ENCODE measurements around the gene FN3K.

DNA sequence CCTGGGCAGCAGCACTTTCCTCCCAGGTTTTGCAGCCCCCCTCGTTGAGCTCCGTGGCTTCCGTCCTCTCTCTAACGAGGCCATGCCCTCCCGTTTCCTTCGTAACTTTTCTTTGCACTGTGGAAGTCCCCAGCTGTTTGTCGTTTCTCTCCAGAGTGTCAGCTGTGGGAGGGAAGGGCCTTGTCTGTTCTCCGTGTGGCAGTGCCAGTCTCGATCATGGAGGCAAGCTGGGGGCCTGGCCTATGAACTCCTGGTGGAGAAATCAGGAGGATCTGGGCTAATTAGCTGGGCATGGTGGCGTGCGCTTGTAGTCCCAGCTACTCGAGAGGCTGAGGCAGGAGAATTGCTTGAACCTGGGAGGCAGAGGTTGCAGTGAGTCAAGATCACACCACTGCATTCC, 44.8 kb downstream of the FN3K start:
- TF ChIP-seq CTCF (IDR thresholded peaks at IDR 0.05 in 4 of 5, conservative IDR thresholded peaks at IDR 0.05 in 1 of 5) (no peak), POLR2A (IDR thresholded peaks at IDR 0.05) (no peak)

All from gastrocnemius medialis (tissue), 4 donors.